Measurements from ENCODE around the gene AFDN. TPM values are rescaled to one million over a fixed set of nuclear protein-coding genes. Genes with fewer than 3 reads are reported as not detected.

Gene AFDN
- total and polyA plus RNA-seq, 2 donors (not counting 1 experiment from before 2014, with no cell fraction given): 21.0 to 57.1 TPM

DNA sequence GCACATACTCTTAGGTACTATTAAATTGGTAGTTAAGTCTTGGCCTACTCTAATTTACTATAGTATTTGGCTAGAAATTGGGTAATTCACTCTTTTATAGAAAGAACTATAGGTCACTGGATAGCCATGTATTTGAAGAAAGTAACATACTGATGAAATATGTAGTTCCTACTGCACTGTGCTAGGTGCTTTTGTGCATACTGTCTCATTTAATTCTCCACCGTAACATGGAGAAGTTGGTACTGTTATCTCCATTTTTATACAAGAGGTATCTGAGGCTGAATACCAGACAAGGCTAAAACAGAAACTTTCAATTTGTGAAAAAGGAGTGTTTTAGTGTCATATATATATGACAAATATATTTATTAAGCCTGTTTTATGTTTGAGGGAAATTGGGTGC lies 29.8 kb downstream of the AFDN start:
- no peak for DNase-seq (ENCODE audit: low read depth in 2 of 2)
- no peak for TF ChIP-seq EZH2 (IDR thresholded peaks at IDR 0.05; ENCODE audit: low read length, missing control alignments)
- TF ChIP-seq, protein P1, sequence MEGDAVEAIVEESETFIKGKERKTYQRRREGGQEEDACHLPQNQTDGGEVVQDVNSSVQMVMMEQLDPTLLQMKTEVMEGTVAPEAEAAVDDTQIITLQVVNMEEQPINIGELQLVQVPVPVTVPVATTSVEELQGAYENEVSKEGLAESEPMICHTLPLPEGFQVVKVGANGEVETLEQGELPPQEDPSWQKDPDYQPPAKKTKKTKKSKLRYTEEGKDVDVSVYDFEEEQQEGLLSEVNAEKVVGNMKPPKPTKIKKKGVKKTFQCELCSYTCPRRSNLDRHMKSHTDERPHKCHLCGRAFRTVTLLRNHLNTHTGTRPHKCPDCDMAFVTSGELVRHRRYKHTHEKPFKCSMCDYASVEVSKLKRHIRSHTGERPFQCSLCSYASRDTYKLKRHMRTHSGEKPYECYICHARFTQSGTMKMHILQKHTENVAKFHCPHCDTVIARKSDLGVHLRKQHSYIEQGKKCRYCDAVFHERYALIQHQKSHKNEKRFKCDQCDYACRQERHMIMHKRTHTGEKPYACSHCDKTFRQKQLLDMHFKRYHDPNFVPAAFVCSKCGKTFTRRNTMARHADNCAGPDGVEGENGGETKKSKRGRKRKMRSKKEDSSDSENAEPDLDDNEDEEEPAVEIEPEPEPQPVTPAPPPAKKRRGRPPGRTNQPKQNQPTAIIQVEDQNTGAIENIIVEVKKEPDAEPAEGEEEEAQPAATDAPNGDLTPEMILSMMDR (conservative IDR thresholded peaks at IDR 0.05 in 1 of 2, IDR thresholded peaks at IDR 0.05 in 1 of 2; ENCODE audit: low read depth in 1 of 2, low read length in 2 of 2): no peak
- Histone ChIP-seq H3K36me3 (ENCODE audit: control insufficient read depth, insufficient read depth, low read length) (no peaks in the 10 kb centered on the region), H3K4me1 (ENCODE audit: control insufficient read depth, extremely low read depth, insufficient read depth, low read length) (peaks cover 15% of the 10 kb centered on the region), H3K27ac (ENCODE audit: insufficient read depth, low read length) (peak overlapping the region; percentile 81), H3K9me3 (ENCODE audit: control insufficient read depth, insufficient read depth, low read depth, low read length) (no peaks in the 10 kb centered on the region), H3K9ac (ENCODE audit: insufficient read depth, low read length) (no peak overlapping the region), H2AFZ (ENCODE audit: low read length) (no peak overlapping the region), H3K27me3 (ENCODE audit: control insufficient read depth, insufficient read depth, low read length) (no peaks in the 10 kb centered on the region), H4K20me1 (ENCODE audit: control insufficient read depth, extremely low read depth, insufficient read depth, low read length) (no peaks in the 10 kb centered on the region), H3K79me2 (ENCODE audit: control insufficient read depth, insufficient read depth, low read length) (peaks cover 34% of the 10 kb centered on the region), H3K4me2 (ENCODE audit: extremely low read depth, insufficient read depth, low read length) (no peak overlapping the region), H3K4me3 (replicated peaks in 1 of 4; ENCODE audit: control extremely low read depth in 1 of 4, insufficient read depth in 1 of 4, low read depth in 3 of 4, low read length in 4 of 4) (no peak overlapping the region)

DNA sequence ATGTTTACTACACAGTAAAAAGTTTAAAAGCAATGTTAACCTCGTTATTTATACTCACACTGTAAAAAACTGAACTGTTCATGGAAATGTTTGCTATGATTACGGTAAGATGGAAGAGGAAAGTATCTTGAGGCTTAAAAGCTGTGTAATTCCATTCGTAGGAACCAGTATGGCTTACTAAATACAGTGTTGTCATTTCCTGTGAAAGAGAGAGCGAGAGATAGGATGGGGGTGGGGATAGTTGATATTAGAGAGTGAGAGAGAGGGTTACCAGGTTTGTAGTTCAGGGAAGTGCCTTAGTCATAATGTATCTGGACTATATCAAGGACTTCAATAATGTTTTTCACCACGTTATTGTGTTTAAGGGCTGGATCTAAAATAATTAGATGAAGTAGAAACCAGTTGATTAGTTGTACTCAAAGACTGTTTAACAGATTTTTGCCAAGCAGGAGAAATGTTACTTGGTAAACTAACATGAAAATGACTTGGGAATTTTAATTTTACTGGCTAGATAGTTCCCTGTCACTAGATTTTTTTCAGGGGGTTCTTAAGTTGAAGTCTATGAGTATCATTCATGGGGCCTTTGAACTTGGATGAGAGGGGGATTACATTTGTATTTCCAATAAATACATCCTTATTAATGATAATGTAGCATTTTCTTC lies 30.4 kb downstream of the AFDN start:
- Histone ChIP-seq H3K36me3 (ENCODE audit: control insufficient read depth, insufficient read depth, low read length) (no peaks in the 10 kb centered on the region), H3K4me3 (replicated peaks in 1 of 4; ENCODE audit: control extremely low read depth in 1 of 4, insufficient read depth in 1 of 4, low read depth in 3 of 4, low read length in 4 of 4) (no peak overlapping the region), H2AFZ (ENCODE audit: low read length) (peak overlapping the region; percentile 35), H4K20me1 (ENCODE audit: control insufficient read depth, extremely low read depth, insufficient read depth, low read length) (no peaks in the 10 kb centered on the region), H3K27me3 (ENCODE audit: control insufficient read depth, insufficient read depth, low read length) (no peaks in the 10 kb centered on the region), H3K79me2 (ENCODE audit: control insufficient read depth, insufficient read depth, low read length) (peaks cover 32% of the 10 kb centered on the region), H3K9me3 (ENCODE audit: control insufficient read depth, insufficient read depth, low read depth, low read length) (no peaks in the 10 kb centered on the region), H3K4me1 (ENCODE audit: control insufficient read depth, extremely low read depth, insufficient read depth, low read length) (peaks cover 15% of the 10 kb centered on the region), H3K4me2 (ENCODE audit: extremely low read depth, insufficient read depth, low read length) (peak overlapping the region; percentile 48), H3K27ac (ENCODE audit: insufficient read depth, low read length) (peak overlapping the region; percentile 38), H3K9ac (ENCODE audit: insufficient read depth, low read length) (no peak overlapping the region)
- DNase-seq (ENCODE audit: low read depth in 2 of 2): peak; percentile 60 to 64
- TF ChIP-seq, protein P1 (conservative IDR thresholded peaks at IDR 0.05 in 1 of 2, IDR thresholded peaks at IDR 0.05 in 1 of 2; ENCODE audit: low read depth in 1 of 2, low read length in 2 of 2): no peak
- no peak for TF ChIP-seq EZH2 (IDR thresholded peaks at IDR 0.05; ENCODE audit: low read length, missing control alignments)

DNA sequence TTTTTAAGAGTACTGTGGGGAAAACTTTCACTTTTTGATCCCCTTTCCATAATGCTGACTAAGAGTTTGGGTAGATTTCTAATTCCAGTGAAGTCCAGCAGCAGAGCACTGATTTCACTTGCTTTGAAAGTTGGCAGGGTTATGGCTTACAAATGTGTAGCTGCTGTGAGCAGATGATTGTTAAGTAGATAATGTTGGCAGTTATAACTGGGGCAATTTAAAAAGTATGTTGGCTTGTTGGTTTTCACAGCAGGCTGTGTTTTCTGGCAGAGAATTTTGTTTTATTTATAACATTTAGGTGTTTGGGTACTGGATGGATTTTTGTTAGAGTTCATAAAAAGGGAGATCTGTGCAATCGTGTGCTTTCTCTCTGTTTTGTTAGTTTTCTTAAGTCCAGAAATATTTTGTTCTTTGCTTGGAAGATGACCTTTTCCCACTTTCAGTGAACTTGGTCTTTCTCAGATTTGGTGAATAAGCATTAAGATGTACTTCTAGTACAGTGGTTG lies 31.4 kb downstream of the AFDN start:
- H3K36me3 ChIP-seq (ENCODE audit: control insufficient read depth, insufficient read depth, low read length): no peaks in the 10 kb centered on the region
- H3K9ac ChIP-seq (ENCODE audit: insufficient read depth, low read length): no peak overlapping the region
- H3K4me1 ChIP-seq (ENCODE audit: control insufficient read depth, extremely low read depth, insufficient read depth, low read length): peaks cover 15% of the 10 kb centered on the region
- no peaks in the 10 kb centered on the region for H4K20me1 ChIP-seq (ENCODE audit: control insufficient read depth, extremely low read depth, insufficient read depth, low read length)
- H2AFZ ChIP-seq (ENCODE audit: low read length): no peak overlapping the region
- DNase-seq (ENCODE audit: low read depth in 2 of 2): peak; percentile 81 to 82
- no peaks in the 10 kb centered on the region for H3K27me3 ChIP-seq (ENCODE audit: control insufficient read depth, insufficient read depth, low read length)
- H3K27ac ChIP-seq (ENCODE audit: insufficient read depth, low read length): no peak overlapping the region
- no peak overlapping the region for H3K4me3 ChIP-seq (replicated peaks in 1 of 4; ENCODE audit: control extremely low read depth in 1 of 4, insufficient read depth in 1 of 4, low read depth in 3 of 4, low read length in 4 of 4)
- peak overlapping the region; percentile 48 for H3K4me2 ChIP-seq (ENCODE audit: extremely low read depth, insufficient read depth, low read length)
- no peaks in the 10 kb centered on the region for H3K9me3 ChIP-seq (ENCODE audit: control insufficient read depth, insufficient read depth, low read depth, low read length)
- peaks cover 30% of the 10 kb centered on the region for H3K79me2 ChIP-seq (ENCODE audit: control insufficient read depth, insufficient read depth, low read length)
- TF ChIP-seq EZH2 (IDR thresholded peaks at IDR 0.05; ENCODE audit: low read length, missing control alignments): no peak
- TF ChIP-seq, protein P1 (conservative IDR thresholded peaks at IDR 0.05 in 1 of 2, IDR thresholded peaks at IDR 0.05 in 1 of 2; ENCODE audit: low read depth in 1 of 2, low read length in 2 of 2): no peak
